Esophagus squamous epithelium (tissue), 4 donors: ENCODE data around the gene FZD4.

Source experiments
- CTCF ChIP-seq, 6 experiments: fragments of 450-650 bp in 4 of 6; fragments of 200-600 bp in 2 of 6; sonication (generic) in 2 of 6; IDR thresholded peaks; one replicate each; pipeline ENCODE4 v1.5.1; 2016 to 2019; ENCODE audit warnings: antibody characterized with exemption in 6 of 6, mild to moderate bottlenecking in 4 of 6, moderate library complexity in 4 of 6
- POLR2A ChIP-seq, 4 donors: fragments of 450-650 bp; IDR thresholded peaks; one replicate each; pipeline ENCODE4 v1.6.1; 2017; ENCODE audit warnings: antibody characterized with exemption in 4 of 4, mild to moderate bottlenecking in 4 of 4, moderate library complexity in 3 of 4

DNA sequence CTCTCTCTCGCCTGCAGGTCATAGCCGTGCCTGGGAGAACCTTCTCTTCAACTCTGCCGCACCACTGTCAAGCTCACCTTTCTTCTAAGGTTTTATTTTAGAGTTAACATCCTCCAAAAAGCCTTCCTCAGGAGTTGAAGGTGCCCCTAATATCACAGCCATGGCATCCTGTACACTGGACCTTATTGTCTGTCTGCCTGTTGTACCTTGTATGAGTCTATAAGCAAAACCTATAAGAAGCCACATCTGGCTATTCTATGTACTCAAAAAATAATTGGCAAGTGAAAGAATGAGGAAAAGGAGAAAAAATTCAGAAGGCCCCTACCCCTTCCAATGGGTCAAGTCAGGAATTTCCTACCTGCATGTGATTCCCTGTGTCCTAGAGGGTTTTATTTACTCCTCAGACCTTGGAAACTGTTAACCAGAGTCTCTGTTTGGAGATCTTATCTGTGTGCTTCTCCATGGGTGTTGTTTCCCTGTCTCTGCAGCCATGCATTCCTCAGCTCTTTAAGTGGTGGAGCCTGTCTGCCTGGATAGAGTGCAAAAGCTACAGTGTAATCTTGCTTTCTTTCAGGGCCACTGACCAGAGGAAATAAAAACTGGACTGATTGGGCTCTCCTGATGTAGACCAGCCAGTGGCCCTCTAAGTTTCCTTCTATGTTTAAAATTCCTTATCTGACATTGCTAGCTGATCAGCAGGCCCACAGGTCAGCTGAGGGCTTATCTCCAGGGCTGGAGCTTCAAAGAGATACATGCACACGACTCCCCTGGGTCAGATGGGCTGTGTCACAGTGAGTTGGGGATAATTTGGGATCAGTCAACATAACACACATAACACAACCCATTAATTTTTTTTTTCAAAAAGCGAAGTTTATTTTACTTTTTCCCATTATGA is 44.9 kb upstream of the FZD4 start:
- TF ChIP-seq CTCF (IDR thresholded peaks at IDR 0.05) (no peak), POLR2A (IDR thresholded peaks at IDR 0.05) (no peak)
